ENCODE measurements around the gene C19orf73.

Gene C19orf73

GRCh38 chr19:49120868-49121267 lies 1.9 kb upstream of the C19orf73 start:
- no peak for DNase-seq

GRCh38 chr19:49120325-49120683 lies 1.4 kb upstream of the C19orf73 start:
- DNase-seq = no peak

GRCh38 chr19:49119411-49120324 lies 725 bp upstream of the C19orf73 start, which contains the start of gene PPFIA3:
TSS of gene PPFIA3 (plus strand) at chr19:49119544. CDS start at chr19:49127874, 8,330 bp downstream.
- DNase-seq = no peak

GRCh38 chr19:49117677-49118564 lies 1.0 kb downstream of the C19orf73 start:
- DNase-seq = no peak

- peak; percentile 5 for DNase-seq
These were observed 2.4 kb downstream of the C19orf73 start for GRCh38 chr19:49116544-49116943.

- no peak for DNase-seq
These were observed 4.1 kb downstream of the C19orf73 start for GRCh38 chr19:49114630-49115363.

GRCh38 chr19:49113762-49114629 lies 4.9 kb downstream of the C19orf73 start, which contains the start of gene LIN7B:
TSS of gene LIN7B (plus strand) at chr19:49114370. CDS start at chr19:49114405, 35 bp downstream.
- DNase-seq = peak; percentile 60

- no peak for DNase-seq
These were observed 7.5 kb downstream of the C19orf73 start for GRCh38 chr19:49111218-49111998.

- no peak for DNase-seq
These were observed 8.4 kb downstream of the C19orf73 start for GRCh38 chr19:49110567-49110966.

- no peak for DNase-seq
These were observed 9.2 kb downstream of the C19orf73 start for GRCh38 chr19:49109569-49110233.

- no peak for DNase-seq
These were observed 9.9 kb downstream of the C19orf73 start for GRCh38 chr19:49109051-49109450.

GRCh38 chr19:49107625-49108459 lies 11.1 kb downstream of the C19orf73 start:
- no peak for DNase-seq

- DNase-seq = peak; percentile 50
These were observed 12.3 kb downstream of the C19orf73 start for GRCh38 chr19:49106648-49107135.

GRCh38 chr19:49104229-49104864 lies 14.6 kb downstream of the C19orf73 start:
- no peak for DNase-seq

GRCh38 chr19:49103331-49104085 lies 15.4 kb downstream of the C19orf73 start:
- DNase-seq = no peak

GRCh38 chr19:49102303-49102702 lies 16.6 kb downstream of the C19orf73 start:
- no peak for DNase-seq

GRCh38 chr19:49101160-49101559 lies 17.8 kb downstream of the C19orf73 start:
- no peak for DNase-seq

GRCh38 chr19:49098795-49099194 lies 20.1 kb downstream of the C19orf73 start:
- no peak for DNase-seq

Data from KG1 (cell line).